Measurements from ENCODE around the gene DPP6. TPM values are rescaled to one million over a fixed set of nuclear protein-coding genes. Genes with fewer than 3 reads are reported as not detected.

Gene DPP6
- total and polyA plus RNA-seq, 2 experiments from 2014 or later: 0.20 to 0.44 TPM

DNA sequence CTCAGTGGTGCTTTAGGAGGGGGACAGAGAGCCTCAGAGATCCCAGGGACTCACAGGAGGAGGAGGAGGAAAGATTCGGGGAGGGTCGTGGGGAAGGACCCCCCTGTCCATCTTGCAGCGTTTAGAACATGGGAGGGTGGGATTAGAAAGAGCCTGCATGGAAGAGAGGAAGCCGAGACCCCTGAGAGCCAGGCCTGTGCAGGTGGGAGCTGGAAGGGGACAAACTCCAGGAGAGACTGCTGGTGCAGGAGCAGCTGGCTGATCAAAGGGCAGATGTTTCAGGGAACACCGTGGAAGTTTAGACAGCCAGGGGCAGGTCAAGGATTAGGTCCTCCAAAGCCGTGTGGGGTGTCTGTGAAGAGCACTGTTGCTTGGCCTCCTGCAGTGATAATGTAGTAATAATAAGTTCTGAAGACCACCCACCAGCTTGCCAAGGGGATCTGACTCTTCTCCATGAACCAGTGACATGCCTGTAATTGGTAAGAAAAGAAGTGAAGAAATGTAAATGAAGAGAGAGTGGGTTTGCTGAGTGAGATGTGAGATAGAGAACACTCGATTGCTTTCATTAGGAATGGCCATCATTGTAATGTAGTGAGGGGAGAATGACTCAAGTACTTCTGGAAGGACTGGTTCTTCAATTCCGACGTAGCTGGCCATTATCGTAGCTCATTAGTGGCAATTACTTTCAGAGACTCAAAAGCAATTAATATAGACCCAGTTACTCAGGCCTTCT lies 525.1 kb downstream of the DPP6 start:
- Histone ChIP-seq H3K27ac (no peak overlapping the region), H4K20me1 (ENCODE audit: insufficient read depth, poor library complexity, severe bottlenecking) (no peaks in the 10 kb centered on the region), H3K9me3 (ENCODE audit: low read depth) (no peaks in the 10 kb centered on the region), H2AFZ (no peak overlapping the region), H3K4me3 (no peak overlapping the region), H3K4me2 (no peak overlapping the region), H3K4me1 (ENCODE audit: insufficient read depth) (no peaks in the 10 kb centered on the region), H3K79me2 (no peaks in the 10 kb centered on the region), H3K9me2 (replicated peaks; ENCODE audit: insufficient read depth) (no peaks in the 10 kb centered on the region), H3K36me3 (replicated peaks; ENCODE audit: insufficient read depth, low read depth) (no peaks in the 10 kb centered on the region), H3K27me3 (no peaks in the 10 kb centered on the region)
- WGBS (ENCODE audit: low lambda C conversion rate, missing lambda C conversion rate): 65% methylated on average over 10 of the region's 10 CpGs
- TF ChIP-seq, protein P1, sequence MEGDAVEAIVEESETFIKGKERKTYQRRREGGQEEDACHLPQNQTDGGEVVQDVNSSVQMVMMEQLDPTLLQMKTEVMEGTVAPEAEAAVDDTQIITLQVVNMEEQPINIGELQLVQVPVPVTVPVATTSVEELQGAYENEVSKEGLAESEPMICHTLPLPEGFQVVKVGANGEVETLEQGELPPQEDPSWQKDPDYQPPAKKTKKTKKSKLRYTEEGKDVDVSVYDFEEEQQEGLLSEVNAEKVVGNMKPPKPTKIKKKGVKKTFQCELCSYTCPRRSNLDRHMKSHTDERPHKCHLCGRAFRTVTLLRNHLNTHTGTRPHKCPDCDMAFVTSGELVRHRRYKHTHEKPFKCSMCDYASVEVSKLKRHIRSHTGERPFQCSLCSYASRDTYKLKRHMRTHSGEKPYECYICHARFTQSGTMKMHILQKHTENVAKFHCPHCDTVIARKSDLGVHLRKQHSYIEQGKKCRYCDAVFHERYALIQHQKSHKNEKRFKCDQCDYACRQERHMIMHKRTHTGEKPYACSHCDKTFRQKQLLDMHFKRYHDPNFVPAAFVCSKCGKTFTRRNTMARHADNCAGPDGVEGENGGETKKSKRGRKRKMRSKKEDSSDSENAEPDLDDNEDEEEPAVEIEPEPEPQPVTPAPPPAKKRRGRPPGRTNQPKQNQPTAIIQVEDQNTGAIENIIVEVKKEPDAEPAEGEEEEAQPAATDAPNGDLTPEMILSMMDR (IDR thresholded peaks at IDR 0.05; ENCODE audit: poor library complexity): no peak
- TF ChIP-seq EZH2 (IDR thresholded peaks at IDR 0.05; ENCODE audit: borderline replicate concordance): no peak
- no peak for TF ChIP-seq EZH2phosphoT487 (IDR thresholded peaks at IDR 0.05; ENCODE audit: low read depth, severe bottlenecking, unreplicated experiment)
- no peak for DNase-seq (ENCODE audit: low spot score)

DNA sequence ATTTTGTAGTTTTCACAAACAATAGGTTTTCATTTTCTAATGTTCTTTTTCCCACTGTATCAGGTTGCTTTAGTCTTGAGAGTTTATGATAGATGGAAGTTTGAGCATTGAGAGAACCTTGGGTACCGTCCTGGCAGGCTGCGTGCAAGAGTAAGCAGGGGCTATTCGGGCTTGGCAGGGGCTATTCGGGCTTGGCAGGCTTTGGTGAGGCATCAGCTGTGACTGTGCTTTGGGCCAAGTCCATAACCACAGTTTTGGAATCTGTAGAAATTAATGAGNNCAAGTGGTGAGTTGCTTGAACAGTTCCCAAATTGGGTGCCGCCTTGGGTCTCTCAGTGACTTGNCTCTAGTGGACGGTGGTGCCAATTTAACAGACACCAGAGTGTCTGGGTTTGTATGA lies 526.1 kb downstream of the DPP6 start:
- H3K9me2 ChIP-seq (replicated peaks; ENCODE audit: insufficient read depth): no peaks in the 10 kb centered on the region
- no peak for DNase-seq (ENCODE audit: low spot score)
- H3K27me3 ChIP-seq: no peaks in the 10 kb centered on the region
- no peak overlapping the region for H2AFZ ChIP-seq
- H3K27ac ChIP-seq: no peak overlapping the region
- no peak overlapping the region for H3K4me3 ChIP-seq
- H3K79me2 ChIP-seq: no peaks in the 10 kb centered on the region
- WGBS (ENCODE audit: low lambda C conversion rate, missing lambda C conversion rate): 89% methylated on average over 6 of the region's 6 CpGs
- H3K4me2 ChIP-seq: no peak overlapping the region
- no peaks in the 10 kb centered on the region for H4K20me1 ChIP-seq (ENCODE audit: insufficient read depth, poor library complexity, severe bottlenecking)
- H3K36me3 ChIP-seq (replicated peaks; ENCODE audit: insufficient read depth, low read depth): no peaks in the 10 kb centered on the region
- no peaks in the 10 kb centered on the region for H3K4me1 ChIP-seq (ENCODE audit: insufficient read depth)
- TF ChIP-seq EZH2 (IDR thresholded peaks at IDR 0.05; ENCODE audit: borderline replicate concordance) (no peak), EZH2phosphoT487 (IDR thresholded peaks at IDR 0.05; ENCODE audit: low read depth, severe bottlenecking, unreplicated experiment) (no peak)
- TF ChIP-seq, protein P1 (IDR thresholded peaks at IDR 0.05; ENCODE audit: poor library complexity): no peak
- H3K9me3 ChIP-seq (ENCODE audit: low read depth): no peaks in the 10 kb centered on the region

DNA sequence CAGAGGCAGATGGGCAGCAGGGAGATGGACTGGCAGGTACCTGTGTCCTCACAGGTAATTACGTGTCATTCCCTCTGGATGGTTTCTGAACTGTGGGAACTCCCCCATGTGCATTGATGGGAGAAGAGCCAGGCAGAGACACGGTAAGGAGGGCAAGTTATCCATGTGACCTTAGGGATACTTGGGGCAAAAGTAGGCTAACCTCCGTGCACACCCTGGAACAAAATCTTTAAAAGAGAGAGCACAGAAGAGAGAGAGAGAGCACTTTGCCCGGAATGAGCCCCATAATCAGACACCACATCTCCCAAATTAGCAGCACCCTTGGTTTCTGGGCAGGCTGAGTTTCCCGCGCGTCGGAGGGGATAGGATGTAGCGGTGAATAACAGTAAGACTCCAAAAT lies 527.5 kb downstream of the DPP6 start:
- H3K36me3 ChIP-seq (replicated peaks; ENCODE audit: insufficient read depth, low read depth): no peaks in the 10 kb centered on the region
- H3K9me3 ChIP-seq (ENCODE audit: low read depth): no peaks in the 10 kb centered on the region
- TF ChIP-seq EZH2phosphoT487 (IDR thresholded peaks at IDR 0.05; ENCODE audit: low read depth, severe bottlenecking, unreplicated experiment): no peak
- TF ChIP-seq, protein P1 (IDR thresholded peaks at IDR 0.05; ENCODE audit: poor library complexity): no peak
- no peak for TF ChIP-seq EZH2 (IDR thresholded peaks at IDR 0.05; ENCODE audit: borderline replicate concordance)
- no peak overlapping the region for H3K4me3 ChIP-seq
- no peaks in the 10 kb centered on the region for H4K20me1 ChIP-seq (ENCODE audit: insufficient read depth, poor library complexity, severe bottlenecking)
- H2AFZ ChIP-seq: no peak overlapping the region
- no peaks in the 10 kb centered on the region for H3K9me2 ChIP-seq (replicated peaks; ENCODE audit: insufficient read depth)
- 88% methylated on average over 9 of the region's 9 CpGs for WGBS (ENCODE audit: low lambda C conversion rate, missing lambda C conversion rate)
- no peak overlapping the region for H3K27ac ChIP-seq
- no peaks in the 10 kb centered on the region for H3K79me2 ChIP-seq
- H3K27me3 ChIP-seq: no peaks in the 10 kb centered on the region
- no peaks in the 10 kb centered on the region for H3K4me1 ChIP-seq (ENCODE audit: insufficient read depth)
- DNase-seq (ENCODE audit: low spot score): no peak
- no peak overlapping the region for H3K4me2 ChIP-seq
